A549 (cell line): Measurements from ENCODE around the gene PROCA1. TPM values are rescaled to one million over a fixed set of nuclear protein-coding genes. Genes with fewer than 3 reads are reported as not detected.

Source experiments
- ATAC-seq, 2 experiments: fragments of 200-7000 bp in 1 of 2; fragments of >200 bp in 1 of 2; cut with Nextera tagmentation in 1 of 2; cut with Tn5 transposase in 1 of 2; 3 replicates each; pipeline versions ENCODE4 v1.8.0 to v1.9.1; 2018 to 2020; ENCODE audit warnings: mild to moderate bottlenecking in 1 of 2, moderate library complexity in 1 of 2
- CTCF ChIA-PET: fragments of 300-600 bp; sonication (Branson Sonifier 250); formaldehyde crosslinking; extraction: SDS; loops from one replicate; lab custom pipeline; 2021; ENCODE audit warnings: antibody characterized with exemption, inconsistent platforms; lab: Yijun Ruan, JAX
- POLR2A ChIA-PET: fragments of 350-600 bp; formaldehyde crosslinking; extraction: SDS; loops from one replicate; lab custom pipeline; 2021; ENCODE audit warnings: antibody characterized with exemption, inconsistent platforms; lab: Yijun Ruan, JAX
- DNase-seq, 2 experiments: peaks; one replicate each; pipeline versions ENCODE4 v3.0.0 to v3.0.0-alpha.2; 2011 to 2016; ENCODE audit warnings: low read depth in 1 of 2, low spot score in 1 of 2
- FAIRE-seq: peaks from 2 replicates; lab custom pipeline; 2011; peaks lifted over from hg19 to GRCh38; lab: Jason Lieb, UNC
- H3K27ac ChIP-seq, 2 experiments: fragments of >200 bp; sonication (Bioruptor Twin); formaldehyde crosslinking; 3 replicates each; pipeline ENCODE4 v1.5.1; 2016 to 2017
- H3K4me1 ChIP-seq: fragments of >200 bp; sonication (Bioruptor Twin); formaldehyde crosslinking; 3 replicates; pipeline ENCODE4 v1.6.1; 2016
- H3K4me2 ChIP-seq: fragments of >200 bp; sonication (Bioruptor Twin); formaldehyde crosslinking; 3 replicates; pipeline ENCODE4 v1.6.1; 2016
- H3K4me3 ChIP-seq: fragments of >200 bp; sonication (Bioruptor Twin); formaldehyde crosslinking; 3 replicates; pipeline ENCODE4 v1.5.1; 2016
- H3K9me3 ChIP-seq: fragments of >200 bp; sonication (Bioruptor Twin); formaldehyde crosslinking; 3 replicates; pipeline ENCODE4 v1.6.1; 2016
- BHLHE40 ChIP-seq: IDR thresholded peaks from 2 replicates; pipeline ENCODE4 v1.6.1; 2012; ENCODE audit warnings: low read depth, low read length, inconsistent platforms
- CBX2 ChIP-seq: fragments of 200-600 bp; sonication (generic); IDR thresholded peaks from 2 replicates; pipeline ENCODE4 v1.6.1; 2016; ENCODE audit warnings: low read depth, mild to moderate bottlenecking, borderline replicate concordance
- CBX8 ChIP-seq: fragments of 200-600 bp; sonication (generic); IDR thresholded peaks from 2 replicates; pipeline ENCODE4 v1.6.1; 2016
- CEBPB ChIP-seq, 2 experiments: fragments of >200 bp in 1 of 2; sonication (Bioruptor Twin) in 1 of 2; formaldehyde crosslinking in 1 of 2; IDR thresholded peaks; 2 replicates each; pipeline ENCODE4 v1.6.1; 2012 to 2016
- EP300 ChIP-seq, 2 experiments: fragments of >200 bp; sonication (Bioruptor Twin); formaldehyde crosslinking; IDR thresholded peaks; 2 replicates in 1 of 2; 3 replicates in 1 of 2; pipeline ENCODE4 v1.6.1; 2016 to 2017
- ESRRA ChIP-seq: fragments of 150-350 bp; IDR thresholded peaks from 2 replicates; pipeline ENCODE4 v1.6.1; 2014; ENCODE audit warnings: mild to moderate bottlenecking, low read length, borderline replicate concordance
- FOSL2 ChIP-seq, 2 experiments: fragments of 450-650 bp in 1 of 2; fragments of >200 bp in 1 of 2; sonication (Bioruptor Twin) in 1 of 2; formaldehyde crosslinking; IDR thresholded peaks; 2 replicates each; pipeline versions ENCODE4 v1.5.0 to v1.6.1; 2016 to 2020; ENCODE audit warnings: mild to moderate bottlenecking in 1 of 2, moderate library complexity in 1 of 2
- FOXS1 ChIP-seq: fragments of 250-450 bp; sonication (Bioruptor Pico); IDR thresholded peaks from 2 replicates; pipeline ENCODE4 v1.5.0; 2020; ENCODE audit warnings: mild to moderate bottlenecking, moderate library complexity
- GATA3 ChIP-seq: IDR thresholded peaks from 2 replicates; pipeline ENCODE4 v1.6.1; 2012; ENCODE audit warnings: borderline replicate concordance
- HDAC2 ChIP-seq: fragments of 200-600 bp; sonication (generic); IDR thresholded peaks from 2 replicates; pipeline ENCODE4 v1.6.1; 2016
- HMGXB4 ChIP-seq: fragments of 250-450 bp; sonication (Bioruptor Pico); IDR thresholded peaks from 2 replicates; pipeline ENCODE4 v1.5.0; 2021; ENCODE audit warnings: mild to moderate bottlenecking, moderate library complexity, borderline replicate concordance
- HOXA7 ChIP-seq: fragments of 250-450 bp; sonication (Bioruptor Pico); IDR thresholded peaks from 2 replicates; pipeline ENCODE4 v1.5.0; 2020; ENCODE audit warnings: mild to moderate bottlenecking, moderate library complexity
- HOXB13 ChIP-seq: fragments of 250-450 bp; sonication (Bioruptor Pico); IDR thresholded peaks from 2 replicates; pipeline ENCODE4 v1.5.0; 2020; ENCODE audit warnings: low read depth, mild to moderate bottlenecking, moderate library complexity
- HOXB5 ChIP-seq: fragments of 250-450 bp; sonication (Bioruptor Pico); IDR thresholded peaks from 2 replicates; pipeline ENCODE4 v1.5.0; 2020; ENCODE audit warnings: mild to moderate bottlenecking, moderate library complexity
- JUN ChIP-seq, 2 experiments: fragments of >200 bp; sonication (Bioruptor Twin); formaldehyde crosslinking; IDR thresholded peaks; 2 replicates in 1 of 2; 3 replicates in 1 of 2; pipeline ENCODE4 v1.6.1; 2016 to 2017
- MAFK ChIP-seq: fragments of 450-650 bp; IDR thresholded peaks from 2 replicates; pipeline ENCODE4 v1.6.1; 2014; ENCODE audit not compliant: partially characterized antibody
- MAX ChIP-seq: IDR thresholded peaks from 2 replicates; pipeline ENCODE4 v1.6.1; 2012
- NPAS2 ChIP-seq: fragments of 250-450 bp; sonication (Bioruptor Pico); IDR thresholded peaks from 2 replicates; pipeline ENCODE4 v1.8.0; 2022; ENCODE audit warnings: mild to moderate bottlenecking, moderate library complexity, borderline replicate concordance
- PHF8 ChIP-seq: fragments of 200-600 bp; sonication (generic); IDR thresholded peaks from 2 replicates; pipeline ENCODE4 v1.6.1; 2016; ENCODE audit warnings: low read depth, mild to moderate bottlenecking, antibody characterized with exemption, moderate library complexity, borderline replicate concordance
- POLR2A ChIP-seq: IDR thresholded peaks from 2 replicates; pipeline ENCODE4 v1.6.1; 2012; ENCODE audit warnings: mild to moderate bottlenecking, low read length
- POLR2AphosphoS2 ChIP-seq: conservative IDR thresholded peaks from 2 replicates; pipeline ENCODE4 v1.6.1; 2012; ENCODE audit warnings: low read length, improper control_type of control experiment, inconsistent platforms
- RAD21 ChIP-seq, 2 experiments: fragments of >200 bp in 1 of 2; sonication (Bioruptor Twin) in 1 of 2; formaldehyde crosslinking in 1 of 2; IDR thresholded peaks in 1 of 2; conservative IDR thresholded peaks in 1 of 2; 2 replicates in 1 of 2; 3 replicates in 1 of 2; pipeline ENCODE4 v1.6.1; 2012 to 2018; ENCODE audit warnings: inconsistent platforms in 1 of 2
- RARB ChIP-seq: fragments of 250-450 bp; sonication (Bioruptor Pico); IDR thresholded peaks from 2 replicates; pipeline ENCODE4 v1.8.0; 2021; ENCODE audit warnings: mild to moderate bottlenecking, moderate library complexity
- RCOR1 ChIP-seq: fragments of 150-350 bp; IDR thresholded peaks from 2 replicates; pipeline ENCODE4 v1.6.1; 2014; ENCODE audit warnings: antibody characterized with exemption, low read length, low read depth
- RFX5 ChIP-seq: fragments of 450-650 bp; IDR thresholded peaks from 2 replicates; pipeline ENCODE4 v1.7.1; 2014; ENCODE audit warnings: antibody characterized with exemption, mild to moderate bottlenecking, moderate library complexity
- RNF2 ChIP-seq: fragments of 200-600 bp; sonication (generic); IDR thresholded peaks from 2 replicates; pipeline ENCODE4 v1.6.1; 2016; ENCODE audit warnings: low read depth, mild to moderate bottlenecking, antibody characterized with exemption, moderate library complexity, borderline replicate concordance
- SMC3 ChIP-seq: fragments of >200 bp; sonication (Bioruptor Twin); formaldehyde crosslinking; IDR thresholded peaks from 3 replicates; pipeline ENCODE4 v1.6.1; 2018; ENCODE audit warnings: inconsistent platforms
- TFCP2L1 ChIP-seq: fragments of 250-450 bp; sonication (Bioruptor Pico); IDR thresholded peaks from 2 replicates; pipeline ENCODE4 v1.5.0; 2021; ENCODE audit warnings: mild to moderate bottlenecking
- TP53 ChIP-seq: fragments of 250-450 bp; sonication (Bioruptor Pico); IDR thresholded peaks from 2 replicates; pipeline ENCODE4 v1.5.0; 2021; ENCODE audit warnings: mild to moderate bottlenecking, moderate library complexity
- USF2 ChIP-seq: fragments of 450-650 bp; IDR thresholded peaks from 2 replicates; pipeline ENCODE4 v1.6.1; 2014; ENCODE audit warnings: antibody characterized with exemption
- ZFP36 ChIP-seq: fragments of 450-650 bp; IDR thresholded peaks from 2 replicates; pipeline ENCODE4 v1.6.1; 2014; ENCODE audit warnings: borderline replicate concordance; ENCODE audit not compliant: partially characterized antibody
- ZNF302 ChIP-seq: fragments of 250-450 bp; sonication (Bioruptor Pico); IDR thresholded peaks from 2 replicates; pipeline ENCODE4 v1.9.0; 2021; ENCODE audit warnings: inconsistent platforms, mild to moderate bottlenecking, moderate library complexity
- ZSCAN20 ChIP-seq: fragments of 250-450 bp; sonication (Bioruptor Pico); IDR thresholded peaks from 2 replicates; pipeline ENCODE4 v1.8.0; 2022; ENCODE audit warnings: mild to moderate bottlenecking, moderate library complexity
- WGBS: methylation state at CpG from one replicate; pipeline ENCODE4 v1.1.6; 2017; ENCODE audit errors: missing lambda C conversion rate; 5-methylcytosine and 5-hydroxymethylcytosine counted together
- polyA plus RNA-seq, 4 experiments: library from polyadenylated mRNA; depleted of rRNA in 3 of 4; stranded (reverse); fragments of >200 nt; fragmentation: RNase III in 1 of 4; extraction: RNeasy Plus Mini Kit Qiagen cat#74134 plus additional on column Dnase treatment in 1 of 4; gene quantifications; 2 replicates in 3 of 4; 3 replicates in 1 of 4; pipeline ENCODE4 v1.2.3, GENCODE V29; 2011 to 2017

PROCA1 gene
- polyA plus RNA-seq, 2 of the 4 experiments (the other 2 are of a cell fraction): 4.0 to 4.9 TPM

GRCh38 chr17:28700278-28700677, 11.4 kb downstream of the PROCA1 start:
- TF ChIP-seq ZNF302 (CRISPR knock-in tag) (no peak), RARB (CRISPR knock-in tag) (no peak), TP53 (CRISPR knock-in tag) (no peak)
- no peak overlapping the region for H3K4me3 ChIP-seq
- ChIA-PET CTCF (interaction anchor here (17.6 to 31.4 kb wide), 2 partner anchors 8 to 10 kb away, joined by 335 read pairs; partner anchors contain the start of gene PROCA1), POLR2A (no interaction called here)
- ATAC-seq: no peak
- DNase-seq: no peak
- no peak overlapping the region for H3K4me2 ChIP-seq
- H3K9me3 ChIP-seq: no peaks in the 10 kb centered on the region
- H3K4me1 ChIP-seq: peaks cover 35% of the 10 kb centered on the region
- FAIRE-seq: no peak
- WGBS: 90% methylated on average over 8 of the region's 8 CpGs
- H3K27ac ChIP-seq: no peak overlapping the region

- 29% methylated on average over 6 of the region's 6 CpGs for WGBS
- H3K4me2 ChIP-seq: peak overlapping the region; percentile 78
- CTCF ChIA-PET: interaction anchor here (0.7 to 31.4 kb wide), 8 partner anchors 10 to 87 kb away, joined by 3 to 335 read pairs (median 4); partner anchors contain the start of genes PROCA1 and TLCD1
- DNase-seq (peak; percentile 86 to 91), FAIRE-seq (peak; percentile 80), ATAC-seq (peak; percentile 85 to 93)
- peaks cover 35% of the 10 kb centered on the region for H3K4me1 ChIP-seq
- POLR2A ChIA-PET: interaction anchor here (1.0 to 1.9 kb wide), 4 partner anchors 12 to 22 kb away, joined by 3 to 7 read pairs (median 6); partner anchors contain the start of genes PROCA1 and RPL23A
- peak overlapping the region; percentile 85 to 86 for H3K27ac ChIP-seq
- 0 out of 3 replicates have a peak overlapping the region, but pooled peaks have one; percentile 2 for H3K4me3 ChIP-seq
- H3K9me3 ChIP-seq: no peaks in the 10 kb centered on the region
- peak in 1 of 2 experiments; percentile 52; a peak in 2 of 5 replicates for TF ChIP-seq JUN (IDR thresholded peaks at IDR 0.05)
- TF ChIP-seq TFCP2L1 (CRISPR knock-in tag): no peak
- no peak for TF ChIP-seq HMGXB4 (CRISPR knock-in tag)
- TF ChIP-seq RFX5: no peak
- TF ChIP-seq RCOR1: no peak
- peak; percentile 86; the same call in 1 of the 2 replicates for TF ChIP-seq POLR2AphosphoS2
- no peak for TF ChIP-seq FOSL2 (IDR thresholded peaks at IDR 0.05)
- peak; percentile 39; the same call in 1 of the 2 replicates for TF ChIP-seq FOSL2 (CRISPR knock-in tag; IDR thresholded peaks at IDR 0.05)
- no peak for TF ChIP-seq USF2
- no peak for TF ChIP-seq HDAC2
- TF ChIP-seq SMC3: peak; percentile 20; the same call in 1 of the 3 replicates
- TF ChIP-seq CBX8: no peak
- no peak for TF ChIP-seq BHLHE40
- peak; percentile 3 to 35; a peak in 2 of 5 replicates for TF ChIP-seq RAD21 (conservative IDR thresholded peaks at IDR 0.05 in 1 of 2, IDR thresholded peaks at IDR 0.05 in 1 of 2)
- TF ChIP-seq HOXA7 (CRISPR knock-in tag): no peak
- no peak for TF ChIP-seq FOXS1 (CRISPR knock-in tag)
- TF ChIP-seq MAX: peak; percentile 70
- no peak for TF ChIP-seq CEBPB (IDR thresholded peaks at IDR 0.05)
- TF ChIP-seq MAFK: no peak
- no peak for TF ChIP-seq NPAS2 (CRISPR knock-in tag)
- TF ChIP-seq GATA3: no peak
- TF ChIP-seq PHF8: no peak
- 0 out of 5 replicates have a peak, but pooled peaks of 1 of the 2 experiments have one; percentile 5 for TF ChIP-seq EP300 (IDR thresholded peaks at IDR 0.05)
- peak; percentile 72; the same call in 1 of the 2 replicates for TF ChIP-seq ESRRA
- no peak for TF ChIP-seq HOXB13
- no peak for TF ChIP-seq ZSCAN20 (CRISPR knock-in tag)
- TF ChIP-seq CBX2: no peak
- TF ChIP-seq ZFP36: no peak
- no peak for TF ChIP-seq HOXB5 (CRISPR knock-in tag)
- peak; percentile 59 for TF ChIP-seq POLR2A
- no peak for TF ChIP-seq RNF2
- TF ChIP-seq, all 56 proteins: peak for 9
These were observed 13.3 kb downstream of the PROCA1 start for GRCh38 chr17:28698253-28698941.
